LNCaP clone FGC (cell line): ENCODE measurements around the gene SORT1.

Source experiments
- DNase-seq: peaks from one replicate; pipeline ENCODE4 v3.0.0-alpha.2; 2011; ENCODE audit warnings: low read depth
- H3K4me3 ChIP-seq: 2 replicates; pipeline ENCODE4 v1.5.1; 2011; ENCODE audit warnings: mild to moderate bottlenecking, low read depth, low read length, control low read depth
- TF ChIP-seq, protein P1 (sequence below): IDR thresholded peaks from 2 replicates; pipeline ENCODE4 v1.5.1; 2012; ENCODE audit warnings: mild to moderate bottlenecking; ENCODE audit not compliant: control insufficient read depth, insufficient read depth; ENCODE audit errors: extremely low read depth

The SORT1 gene

DNA sequence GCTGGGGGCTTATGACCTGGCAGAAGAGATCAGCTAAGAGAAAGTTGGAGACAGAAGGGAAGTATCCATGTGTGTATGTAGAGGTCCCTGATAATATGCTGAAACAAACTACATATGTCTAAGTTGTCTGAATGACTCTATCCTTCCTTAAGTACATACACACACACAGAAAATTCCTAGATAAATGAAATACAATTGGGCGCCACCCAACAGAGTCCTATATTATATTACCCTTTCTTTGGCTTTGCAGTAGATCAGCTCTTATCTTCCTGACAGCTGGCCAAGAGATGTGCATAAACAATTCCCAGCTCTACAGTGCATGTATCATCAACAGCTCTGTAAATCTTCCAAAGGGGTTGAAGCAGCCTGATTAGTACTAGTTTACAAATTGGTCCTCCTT, 40.1 kb downstream of the SORT1 start:
- no peak overlapping the region for H3K4me3 ChIP-seq
- TF ChIP-seq, protein P1, sequence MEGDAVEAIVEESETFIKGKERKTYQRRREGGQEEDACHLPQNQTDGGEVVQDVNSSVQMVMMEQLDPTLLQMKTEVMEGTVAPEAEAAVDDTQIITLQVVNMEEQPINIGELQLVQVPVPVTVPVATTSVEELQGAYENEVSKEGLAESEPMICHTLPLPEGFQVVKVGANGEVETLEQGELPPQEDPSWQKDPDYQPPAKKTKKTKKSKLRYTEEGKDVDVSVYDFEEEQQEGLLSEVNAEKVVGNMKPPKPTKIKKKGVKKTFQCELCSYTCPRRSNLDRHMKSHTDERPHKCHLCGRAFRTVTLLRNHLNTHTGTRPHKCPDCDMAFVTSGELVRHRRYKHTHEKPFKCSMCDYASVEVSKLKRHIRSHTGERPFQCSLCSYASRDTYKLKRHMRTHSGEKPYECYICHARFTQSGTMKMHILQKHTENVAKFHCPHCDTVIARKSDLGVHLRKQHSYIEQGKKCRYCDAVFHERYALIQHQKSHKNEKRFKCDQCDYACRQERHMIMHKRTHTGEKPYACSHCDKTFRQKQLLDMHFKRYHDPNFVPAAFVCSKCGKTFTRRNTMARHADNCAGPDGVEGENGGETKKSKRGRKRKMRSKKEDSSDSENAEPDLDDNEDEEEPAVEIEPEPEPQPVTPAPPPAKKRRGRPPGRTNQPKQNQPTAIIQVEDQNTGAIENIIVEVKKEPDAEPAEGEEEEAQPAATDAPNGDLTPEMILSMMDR, result no peak
- DNase-seq, result no peak

DNA sequence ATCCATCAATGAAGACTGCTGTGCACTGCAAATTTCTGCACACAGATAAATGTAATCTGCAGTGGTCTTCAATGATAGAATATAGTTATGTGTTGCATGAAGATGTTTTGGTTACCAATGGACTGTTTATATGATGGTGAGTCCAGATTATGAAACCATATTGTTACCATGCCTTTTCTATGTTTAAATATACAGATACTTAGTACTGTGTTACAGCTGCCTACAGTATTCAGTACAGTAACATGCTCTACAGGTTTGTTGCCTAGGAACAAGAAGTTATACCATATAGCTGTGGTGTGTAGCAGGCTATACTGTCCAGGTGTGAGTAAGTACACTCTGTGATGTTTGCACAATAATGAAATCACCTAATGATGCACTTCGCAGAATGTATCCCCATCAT, 40.8 kb downstream of the SORT1 start:
- no peak for DNase-seq
- H3K4me3 ChIP-seq, result no peak overlapping the region
- TF ChIP-seq, protein P1, result no peak

DNA sequence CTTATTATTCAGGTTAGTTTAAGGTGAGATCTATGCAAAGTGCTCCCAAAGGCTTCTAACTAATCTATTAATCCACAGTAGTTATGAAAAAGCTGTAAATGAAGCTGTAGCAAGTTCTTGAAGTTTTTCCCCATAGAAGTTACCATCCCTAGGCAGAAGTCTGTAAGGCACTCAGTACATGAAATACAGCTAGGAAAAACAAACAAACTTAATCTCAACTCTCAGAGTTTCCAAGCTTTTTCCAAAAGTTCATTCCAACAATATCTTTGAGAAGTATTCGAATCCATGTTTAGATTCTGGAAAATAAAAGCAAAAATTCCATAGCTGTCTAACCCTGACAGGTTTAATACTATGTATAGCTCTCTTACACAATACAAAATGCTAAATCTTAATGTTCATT, 41.2 kb downstream of the SORT1 start:
- no peak for DNase-seq
- TF ChIP-seq, protein P1, result no peak
- H3K4me3 ChIP-seq, result no peak overlapping the region

DNA sequence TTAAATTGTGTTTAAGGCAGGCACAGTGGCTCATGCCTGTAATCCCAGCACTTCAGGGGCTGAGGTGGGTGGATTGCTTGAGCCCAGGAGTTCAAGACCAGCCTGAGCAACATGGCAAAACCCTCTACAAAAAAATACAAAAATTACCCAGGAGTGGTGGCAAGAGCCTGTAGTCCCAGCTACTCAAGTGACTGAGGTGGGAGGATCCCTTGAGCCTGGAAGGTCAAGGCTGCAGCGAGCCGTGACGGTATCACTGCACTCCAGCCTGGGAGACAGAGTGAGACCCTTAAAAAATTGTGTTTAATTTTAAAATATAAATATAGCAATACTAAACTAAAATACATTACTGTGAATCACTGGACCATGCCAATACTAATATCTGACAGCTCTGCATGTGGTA, 42.8 kb downstream of the SORT1 start:
- no peak for DNase-seq
- TF ChIP-seq, protein P1, result no peak

DNA sequence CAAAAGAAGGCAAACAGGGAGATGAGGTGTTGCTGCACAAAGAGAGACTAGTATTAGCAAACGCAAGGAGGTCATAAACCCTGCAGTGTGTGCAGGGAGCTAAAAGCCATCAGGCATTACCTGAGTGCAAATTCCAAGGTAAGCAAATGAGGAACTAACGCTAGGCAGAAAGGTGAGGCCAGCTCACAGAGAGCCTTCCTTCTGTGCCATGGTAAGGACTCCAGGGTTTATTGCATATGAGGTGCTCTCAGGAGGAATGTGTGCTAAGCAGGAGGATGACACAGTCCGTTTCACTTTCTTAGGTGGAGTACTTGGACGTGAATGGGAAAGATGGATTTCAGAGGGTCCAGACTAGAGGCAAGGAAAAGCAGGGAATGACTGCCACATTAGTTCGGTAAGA, 46.3 kb downstream of the SORT1 start:
- no peak overlapping the region for H3K4me3 ChIP-seq
- no peak for DNase-seq
- TF ChIP-seq, protein P1, result no peak

More for the DNA sequence above, 42.8 kb downstream of the SORT1 start:
- no peak overlapping the region for H3K4me3 ChIP-seq

DNA sequence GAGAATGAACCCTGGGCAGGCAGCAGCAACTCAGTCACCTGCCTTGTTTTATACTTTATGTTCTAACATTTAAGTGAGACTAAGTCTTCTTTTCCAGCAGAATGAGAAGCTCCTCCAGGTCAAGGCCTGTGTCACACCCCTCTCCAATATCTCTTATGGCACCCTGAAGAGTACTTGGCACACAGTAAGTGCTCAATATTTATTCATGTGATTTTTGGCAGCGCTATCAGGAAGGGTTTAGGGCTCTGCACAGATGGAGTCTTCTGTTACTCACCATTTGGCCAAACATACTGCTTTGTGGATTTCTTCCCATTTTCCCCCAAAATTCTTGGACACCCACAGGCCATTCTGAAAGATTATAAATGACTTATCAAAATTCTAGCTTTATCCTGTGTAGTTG, 47.1 kb downstream of the SORT1 start:
- no peak overlapping the region for H3K4me3 ChIP-seq
- peak; percentile 76 for DNase-seq
- TF ChIP-seq, protein P1, result no peak

DNA sequence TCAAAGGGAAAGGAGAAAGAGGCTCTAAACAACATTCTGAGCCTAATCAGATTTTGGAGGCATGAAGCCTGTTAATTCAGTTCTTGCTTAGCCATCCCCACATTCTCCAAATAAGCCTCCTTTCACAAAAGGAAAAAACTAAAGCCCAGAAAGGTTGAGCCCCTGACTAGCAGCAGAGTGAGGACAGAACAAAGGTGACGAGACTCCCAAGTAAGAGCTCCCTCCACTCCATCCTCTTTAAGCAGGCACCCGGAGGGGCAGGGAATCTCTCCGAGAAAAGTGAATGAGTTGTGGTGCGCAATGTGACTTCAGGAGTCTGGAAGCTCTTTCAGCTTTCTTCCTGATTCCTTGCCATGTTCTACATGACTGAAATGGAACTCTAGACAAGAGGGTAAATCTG, 47.5 kb downstream of the SORT1 start:
- TF ChIP-seq, protein P1, result no peak
- DNase-seq, result no peak
- no peak overlapping the region for H3K4me3 ChIP-seq
